Caco-2 (cell line): Measurements from ENCODE around the gene DPP10. TPM values are rescaled to one million over a fixed set of nuclear protein-coding genes. Genes with fewer than 3 reads are reported as not detected.

ENCODE experiments used
- BruUV-seq: library from RNA; stranded (reverse); fragments of 400-500 nt; replicated peaks from 2 replicates; lab custom pipeline; 2021; lab: Mats Ljungman, UMichigan
- CTCF ChIA-PET: fragments of 300-600 bp; sonication (Branson Sonifier 250); formaldehyde crosslinking; loops from one replicate; lab custom pipeline; 2022; ENCODE audit warnings: antibody characterized with exemption; lab: Charles Lee
- POLR2A ChIA-PET: fragments of 300-600 bp; sonication (Branson Sonifier 250); formaldehyde crosslinking; loops from one replicate; lab custom pipeline; 2022; ENCODE audit warnings: antibody characterized with exemption; lab: Charles Lee
- DNase-seq, 2 experiments: peaks; one replicate each; pipeline versions ENCODE4 v3.0.0 to v3.0.0-alpha.2; 2020 to 2022
- H3K27me3 ChIP-seq: replicated peaks from 2 replicates; pipeline ENCODE4 v1.6.0; 2011; ENCODE audit warnings: low read length; ENCODE audit not compliant: control insufficient read depth, insufficient read depth
- H3K36me3 ChIP-seq: 2 replicates; pipeline ENCODE4 v1.5.1; 2011; ENCODE audit warnings: low read length; ENCODE audit not compliant: control insufficient read depth, insufficient read depth
- H3K4me1 ChIP-seq: fragments of 250-450 bp; sonication (Bioruptor Pico); 2 replicates; pipeline ENCODE4 v1.5.1; 2020; ENCODE audit warnings: mild to moderate bottlenecking
- H3K4me3 ChIP-seq: 2 replicates; pipeline ENCODE4 v1.5.1; 2011; ENCODE audit warnings: low read depth, mild to moderate bottlenecking, control low read depth, low read length
- H3K9me3 ChIP-seq: fragments of 250-450 bp; sonication (Bioruptor Pico); 2 replicates; pipeline ENCODE4 v1.5.1; 2020; ENCODE audit warnings: mild to moderate bottlenecking, moderate library complexity
- H3K27ac Mint-ChIP-seq: one replicate; pipeline ENCODE4 v1.8.0; 2022; ENCODE audit warnings: mixed read lengths; ENCODE audit not compliant: unreplicated experiment
- H3K27me3 Mint-ChIP-seq: one replicate; pipeline ENCODE4 v1.8.0; 2022; ENCODE audit warnings: mixed read lengths; ENCODE audit not compliant: insufficient read depth, unreplicated experiment
- H3K36me3 Mint-ChIP-seq: one replicate; pipeline ENCODE4 v1.8.0; 2022; ENCODE audit warnings: mild to moderate bottlenecking, mixed read lengths; ENCODE audit not compliant: insufficient read depth, unreplicated experiment
- H3K4me1 Mint-ChIP-seq: one replicate; pipeline ENCODE4 v1.8.0; 2022; ENCODE audit warnings: low read depth, mixed read lengths; ENCODE audit not compliant: unreplicated experiment
- H3K4me3 Mint-ChIP-seq: one replicate; pipeline ENCODE4 v1.8.0; 2022; ENCODE audit warnings: mild to moderate bottlenecking, moderate library complexity, mixed read lengths; ENCODE audit not compliant: unreplicated experiment
- H3K9me3 Mint-ChIP-seq: one replicate; pipeline ENCODE4 v1.8.0; 2022; ENCODE audit warnings: mixed read lengths; ENCODE audit not compliant: unreplicated experiment
- intact Hi-C: fragments of 100-400 bp; cut with micrococcal nuclease; formaldehyde crosslinking; loops from one replicate; pipeline ENCODE4 v1.10.0; 2022; ENCODE audit not compliant: unreplicated experiment
- total RNA-seq: library from RNA; stranded (reverse); gene quantifications from 2 replicates; pipeline ENCODE4 v1.2.3, GENCODE V29; 2022
- TF ChIP-seq, protein P1 (sequence below), 2 experiments: fragments of 200-600 bp in 1 of 2; IDR thresholded peaks; 1 replicate in 1 of 2; 2 replicates in 1 of 2; pipeline versions ENCODE4 v1.5.1 to v1.8.0; 2011 to 2022; ENCODE audit warnings: antibody characterized with exemption in 1 of 2, control low read depth in 1 of 2, inconsistent platforms in 1 of 2, low read depth in 1 of 2, low read length in 1 of 2, mild to moderate bottlenecking in 1 of 2, moderate library complexity in 1 of 2; ENCODE audit not compliant: insufficient read depth in 1 of 2, severe bottlenecking in 1 of 2, unreplicated experiment in 1 of 2

The DPP10 gene
- total RNA-seq, 1 experiment from 2014 or later = not detected

DNA sequence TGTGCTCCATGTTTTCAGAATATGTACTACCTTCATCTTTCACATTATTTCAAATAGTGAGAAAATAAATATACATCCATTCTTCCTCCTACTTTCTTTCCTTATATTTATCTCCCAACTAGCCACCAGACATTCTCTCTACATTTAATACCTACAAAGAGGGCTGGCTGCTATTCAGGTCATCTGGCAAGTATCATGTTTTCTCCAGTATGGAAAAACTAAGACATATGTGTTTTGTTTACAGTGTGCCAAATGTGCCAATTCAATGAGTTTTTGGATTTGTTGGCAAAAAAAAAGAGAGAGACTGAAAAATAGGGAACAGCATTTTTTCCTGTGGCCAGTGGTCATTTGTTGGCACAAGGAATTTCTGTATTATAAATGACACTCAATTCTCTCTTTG is 1207.3 kb downstream of the DPP10 start:
- Mint-ChIP-seq H3K4me3 (no peak overlapping the region), H3K27me3 (no peaks in the 10 kb centered on the region), H3K36me3 (no peaks in the 10 kb centered on the region), H3K27ac (no peak overlapping the region), H3K9me3 (no peaks in the 10 kb centered on the region), H3K4me1 (no peaks in the 10 kb centered on the region)
- H3K4me3 ChIP-seq = no peak overlapping the region
- DNase-seq = no peak
- H3K9me3 ChIP-seq = no peaks in the 10 kb centered on the region
- no peaks in the 10 kb centered on the region for H3K27me3 ChIP-seq
- ChIA-PET POLR2A (no interaction called here), CTCF (no interaction called here)
- H3K4me1 ChIP-seq = no peaks in the 10 kb centered on the region
- TF ChIP-seq, protein P1, sequence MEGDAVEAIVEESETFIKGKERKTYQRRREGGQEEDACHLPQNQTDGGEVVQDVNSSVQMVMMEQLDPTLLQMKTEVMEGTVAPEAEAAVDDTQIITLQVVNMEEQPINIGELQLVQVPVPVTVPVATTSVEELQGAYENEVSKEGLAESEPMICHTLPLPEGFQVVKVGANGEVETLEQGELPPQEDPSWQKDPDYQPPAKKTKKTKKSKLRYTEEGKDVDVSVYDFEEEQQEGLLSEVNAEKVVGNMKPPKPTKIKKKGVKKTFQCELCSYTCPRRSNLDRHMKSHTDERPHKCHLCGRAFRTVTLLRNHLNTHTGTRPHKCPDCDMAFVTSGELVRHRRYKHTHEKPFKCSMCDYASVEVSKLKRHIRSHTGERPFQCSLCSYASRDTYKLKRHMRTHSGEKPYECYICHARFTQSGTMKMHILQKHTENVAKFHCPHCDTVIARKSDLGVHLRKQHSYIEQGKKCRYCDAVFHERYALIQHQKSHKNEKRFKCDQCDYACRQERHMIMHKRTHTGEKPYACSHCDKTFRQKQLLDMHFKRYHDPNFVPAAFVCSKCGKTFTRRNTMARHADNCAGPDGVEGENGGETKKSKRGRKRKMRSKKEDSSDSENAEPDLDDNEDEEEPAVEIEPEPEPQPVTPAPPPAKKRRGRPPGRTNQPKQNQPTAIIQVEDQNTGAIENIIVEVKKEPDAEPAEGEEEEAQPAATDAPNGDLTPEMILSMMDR (IDR thresholded peaks at IDR 0.05; ENCODE audit: insufficient read depth in 1 of 2, low read depth in 1 of 2, low read length in 1 of 2, severe bottlenecking in 1 of 2, unreplicated experiment in 1 of 2) = no peak
- BruUV-seq = no TSS peak
- intact Hi-C loops = no loop called here
- no peaks in the 10 kb centered on the region for H3K36me3 ChIP-seq

DNA sequence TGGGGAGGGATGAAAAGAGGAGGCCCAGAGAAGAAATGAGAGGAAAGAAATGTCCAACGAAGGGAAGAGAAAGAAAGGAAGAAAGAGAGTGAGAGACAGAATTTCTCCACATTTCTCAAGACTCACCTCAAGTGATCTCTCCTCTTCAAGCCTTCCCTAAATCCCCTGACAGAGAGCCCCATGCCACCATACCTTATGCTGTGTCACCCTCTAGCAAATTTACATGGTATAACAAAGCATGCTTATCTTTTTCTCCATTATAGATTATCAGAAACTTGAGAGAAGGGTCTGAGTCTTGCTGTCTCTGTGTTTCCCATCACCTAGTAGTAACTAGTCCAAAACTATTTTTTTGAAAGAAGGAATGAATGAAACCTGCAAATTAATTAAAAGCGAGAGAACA is 1208.4 kb downstream of the DPP10 start:
- H3K27me3 Mint-ChIP-seq = no peaks in the 10 kb centered on the region
- POLR2A ChIA-PET = no interaction called here

DNA sequence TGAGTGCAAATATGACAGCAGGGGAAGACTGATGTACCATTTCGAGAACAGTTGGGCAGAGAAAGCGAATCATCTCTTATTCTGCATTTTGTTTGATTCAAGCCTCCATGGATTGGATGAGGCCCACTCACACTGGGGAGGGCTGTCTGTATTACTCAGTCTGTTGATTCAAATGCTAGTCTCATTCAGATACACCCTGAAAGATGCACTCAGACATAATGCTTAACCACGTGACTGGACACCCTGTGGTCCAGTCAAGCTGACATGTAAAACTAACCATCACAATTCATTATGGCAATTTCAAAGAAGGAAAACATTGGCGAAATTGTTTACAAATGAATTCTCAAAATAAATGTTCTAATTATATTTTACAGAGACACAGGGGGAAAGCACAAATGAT is 1210.2 kb downstream of the DPP10 start:
- TF ChIP-seq, protein P1 (IDR thresholded peaks at IDR 0.05; ENCODE audit: insufficient read depth in 1 of 2, low read depth in 1 of 2, low read length in 1 of 2, severe bottlenecking in 1 of 2, unreplicated experiment in 1 of 2) = no peak
- Mint-ChIP-seq H3K9me3 (no peaks in the 10 kb centered on the region), H3K4me3 (no peak overlapping the region), H3K27me3 (no peaks in the 10 kb centered on the region), H3K4me1 (no peaks in the 10 kb centered on the region), H3K36me3 (no peaks in the 10 kb centered on the region), H3K27ac (no peak overlapping the region)
- CTCF ChIA-PET = no interaction called here
- H3K36me3 ChIP-seq = no peaks in the 10 kb centered on the region
- DNase-seq = no peak
- H3K4me3 ChIP-seq = no peak overlapping the region
- H3K27me3 ChIP-seq = no peaks in the 10 kb centered on the region
- POLR2A ChIA-PET = no interaction called here
- no peaks in the 10 kb centered on the region for H3K4me1 ChIP-seq
- H3K9me3 ChIP-seq = no peaks in the 10 kb centered on the region
- intact Hi-C loops = no loop called here
- BruUV-seq = no TSS peak

More for the DNA sequence above, 1208.4 kb downstream of the DPP10 start:
- BruUV-seq = no TSS peak
- intact Hi-C loops = loop anchor here (1.0 kb wide), 1 partner anchor 486 kb away; no protein-coding TSS in a partner anchor
- no peaks in the 10 kb centered on the region for H3K9me3 Mint-ChIP-seq
- no peaks in the 10 kb centered on the region for H3K9me3 ChIP-seq
- DNase-seq = no peak
- no peaks in the 10 kb centered on the region for H3K27me3 ChIP-seq
- CTCF ChIA-PET = no interaction called here
- no peaks in the 10 kb centered on the region for H3K36me3 Mint-ChIP-seq
- H3K4me1 Mint-ChIP-seq = no peaks in the 10 kb centered on the region
- no peak overlapping the region for H3K4me3 Mint-ChIP-seq
- no peak overlapping the region for H3K4me3 ChIP-seq
- no peaks in the 10 kb centered on the region for H3K4me1 ChIP-seq
- TF ChIP-seq, protein P1 (IDR thresholded peaks at IDR 0.05; ENCODE audit: insufficient read depth in 1 of 2, low read depth in 1 of 2, low read length in 1 of 2, severe bottlenecking in 1 of 2, unreplicated experiment in 1 of 2) = no peak
- no peak overlapping the region for H3K27ac Mint-ChIP-seq
- no peaks in the 10 kb centered on the region for H3K36me3 ChIP-seq
